ENCODE data around the gene RDH5. TPM values are rescaled to one million over a fixed set of nuclear protein-coding genes. Genes with fewer than 3 reads are reported as not detected.

Gene RDH5
- total and polyA plus RNA-seq, 2 of the 13 experiments (the other 11 are each of a cell fraction or from before 2014, with no cell fraction given): 2.6 to 5.7 TPM

GRCh38 chr12:55722948-55723347 lies 2.8 kb downstream of the RDH5 start:
- peaks cover 10 to 25% of the 10 kb centered on the region in 2 experiments for H3K36me3 ChIP-seq (replicated peaks in 1 of 2; ENCODE audit: control insufficient read depth in 1 of 2, insufficient read depth in 2 of 2, low read length in 2 of 2)
- CTCF ChIA-PET (ENCODE audit: low intra/inter-chr PET ratio, low total read pairs): interaction anchor here (1.4 to 3.4 kb wide), 2 partner anchors 14 to 42 kb away, joined by 3 to 36 read pairs; a partner anchor contains a TSS
- ATAC-seq: no peak
- H3K27ac ChIP-seq (ENCODE audit: extremely low read length, insufficient read depth, low read length): no peak overlapping the region
- H3K27me3 ChIP-seq (ENCODE audit: control insufficient read depth in 1 of 2, insufficient read depth in 2 of 2, low read length in 2 of 2): no peaks in the 10 kb centered on the region; a peak in 1 of 5 replicates
- no peaks in the 10 kb centered on the region for H3K9me3 ChIP-seq (ENCODE audit: low read length)
- BruUV-seq (replicated peaks): TSS peak; percentile 8
- POLR2A ChIA-PET: interaction anchor here (0.8 to 5.3 kb wide), 2 partner anchors 15 to 41 kb away, joined by 3 to 23 read pairs; a partner anchor contains a TSS
- 98% methylated on average over 6 of the region's 8 CpGs for WGBS (ENCODE audit: low lambda C conversion rate)
- H3K4me2 ChIP-seq (ENCODE audit: low read depth, low read length): no peak overlapping the region
- H3K4me3 ChIP-seq (replicated peaks in 1 of 3; ENCODE audit: insufficient read depth in 1 of 3, low read depth in 2 of 3, low read length in 3 of 3): no peak overlapping the region
- in situ Hi-C loops (cut with HindIII; ENCODE audit: extremely low pct_ligation_motif_present, low pct_unique_long_range_greater_than_20kb) (no loop called here), intact Hi-C loops (cut with micrococcal nuclease; ENCODE audit: unreplicated experiment) (loop anchor here (5.0 kb wide), 1 partner anchor 536 kb away; no protein-coding TSS in a partner anchor)
- FAIRE-seq: no peak
- 0 out of 2 replicates have a peak, but pooled peaks cover 8% of the 10 kb centered on the region for H4K20me1 ChIP-seq (ENCODE audit: insufficient read depth, low read length)
- H3K79me2 ChIP-seq (ENCODE audit: insufficient read depth, low read length): peaks cover 9% of the 10 kb centered on the region
- H3K9ac ChIP-seq (ENCODE audit: insufficient read depth, low read depth, low read length): no peak overlapping the region
- no peak overlapping the region for H2AFZ ChIP-seq (ENCODE audit: low read length)
- no peak for DNase-seq (ENCODE audit: low spot score)
- peaks cover 84% of the 10 kb centered on the region for H3K4me1 ChIP-seq (ENCODE audit: insufficient read depth, low read length)
- TF ChIP-seq ZSCAN31 (CRISPR knock-in tag; IDR thresholded peaks at IDR 0.05; ENCODE audit: low read depth) (no peak), CCAR2 (optimal IDR thresholded peaks at IDR 0.05; ENCODE audit: low read depth, low read length) (no peak), ZBTB34 (CRISPR knock-in tag; IDR thresholded peaks at IDR 0.05) (no peak), MED1 (CRISPR knock-in tag; IDR thresholded peaks at IDR 0.05) (no peak), RFXAP (CRISPR knock-in tag; IDR thresholded peaks at IDR 0.05; ENCODE audit: borderline replicate concordance) (no peak), NFE2L1 (CRISPR knock-in tag; IDR thresholded peaks at IDR 0.05; ENCODE audit: borderline replicate concordance) (no peak), ZNF33B (CRISPR knock-in tag; IDR thresholded peaks at IDR 0.05) (no peak), ZBTB14 (CRISPR knock-in tag; IDR thresholded peaks at IDR 0.05) (no peak), HNRNPK (IDR thresholded peaks at IDR 0.05; ENCODE audit: low read depth, low read length, poor library complexity, severe bottlenecking) (no peak), ZNF652 (CRISPR knock-in tag; IDR thresholded peaks at IDR 0.05; ENCODE audit: borderline replicate concordance, low read depth) (no peak), RFXANK (CRISPR knock-in tag; IDR thresholded peaks at IDR 0.05) (no peak), ZSCAN22 (CRISPR knock-in tag; IDR thresholded peaks at IDR 0.05) (no peak), JUN (CRISPR knock-in tag; IDR thresholded peaks at IDR 0.05) (no peak), KIAA2018 (CRISPR knock-in tag; IDR thresholded peaks at IDR 0.05; ENCODE audit: borderline replicate concordance) (no peak)
